D721Med (cell line): ENCODE measurements around the gene CDH1.
"Not testable (repeated sequence)": the region's sequence is repeated elsewhere in the genome, so short reads cannot be mapped to it uniquely, and the experiment has no call there.

Experiments used
- DNase-seq: peaks from one replicate; pipeline ENCODE4 v3.0.0; 2011; ENCODE audit warnings: low spot score; ENCODE audit not compliant: insufficient read length
- FAIRE-seq: peaks from 2 replicates; lab custom pipeline; 2011; peaks lifted over from hg19 to GRCh38; lab: Jason Lieb, UNC
- TF ChIP-seq, protein P1 (sequence below): IDR thresholded peaks from 2 replicates; pipeline ENCODE4 v1.5.1; 2012; ENCODE audit warnings: mild to moderate bottlenecking, control low read depth; ENCODE audit not compliant: insufficient read depth; ENCODE audit errors: missing control alignments

Gene CDH1

DNA sequence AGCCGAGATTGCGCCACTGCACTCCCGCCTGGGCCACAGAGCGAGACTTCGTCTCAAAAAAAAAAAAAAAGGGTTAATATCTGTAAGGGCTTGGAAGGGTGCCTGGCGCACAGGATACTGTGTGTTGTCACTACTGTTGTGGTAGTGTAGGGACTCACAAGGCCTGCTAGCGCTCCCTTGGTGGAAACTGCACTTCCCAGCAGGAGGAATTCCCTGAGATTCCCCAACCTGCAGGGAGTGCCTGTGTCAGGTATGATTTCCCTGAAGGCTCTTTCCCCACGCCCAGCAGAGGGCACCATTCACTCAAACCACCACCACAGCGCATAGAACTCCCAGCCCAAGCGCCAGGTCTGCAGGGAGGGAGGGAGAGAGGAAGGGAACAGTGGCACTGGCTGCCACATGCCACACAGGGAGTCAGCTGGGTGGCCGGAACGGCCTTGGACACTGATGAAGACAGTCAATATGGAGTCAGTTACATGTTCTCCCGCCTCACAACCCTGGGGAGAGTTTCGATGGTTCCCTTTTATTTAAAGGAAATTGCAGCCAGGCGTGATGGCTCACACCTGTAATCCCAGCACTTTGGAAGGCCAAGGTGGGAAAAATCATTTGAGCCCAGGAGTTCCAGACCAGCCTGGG, 32.7 kb upstream of the CDH1 start:
- DNase-seq (peak; percentile 57), FAIRE-seq (no peak)
- TF ChIP-seq, protein P1, sequence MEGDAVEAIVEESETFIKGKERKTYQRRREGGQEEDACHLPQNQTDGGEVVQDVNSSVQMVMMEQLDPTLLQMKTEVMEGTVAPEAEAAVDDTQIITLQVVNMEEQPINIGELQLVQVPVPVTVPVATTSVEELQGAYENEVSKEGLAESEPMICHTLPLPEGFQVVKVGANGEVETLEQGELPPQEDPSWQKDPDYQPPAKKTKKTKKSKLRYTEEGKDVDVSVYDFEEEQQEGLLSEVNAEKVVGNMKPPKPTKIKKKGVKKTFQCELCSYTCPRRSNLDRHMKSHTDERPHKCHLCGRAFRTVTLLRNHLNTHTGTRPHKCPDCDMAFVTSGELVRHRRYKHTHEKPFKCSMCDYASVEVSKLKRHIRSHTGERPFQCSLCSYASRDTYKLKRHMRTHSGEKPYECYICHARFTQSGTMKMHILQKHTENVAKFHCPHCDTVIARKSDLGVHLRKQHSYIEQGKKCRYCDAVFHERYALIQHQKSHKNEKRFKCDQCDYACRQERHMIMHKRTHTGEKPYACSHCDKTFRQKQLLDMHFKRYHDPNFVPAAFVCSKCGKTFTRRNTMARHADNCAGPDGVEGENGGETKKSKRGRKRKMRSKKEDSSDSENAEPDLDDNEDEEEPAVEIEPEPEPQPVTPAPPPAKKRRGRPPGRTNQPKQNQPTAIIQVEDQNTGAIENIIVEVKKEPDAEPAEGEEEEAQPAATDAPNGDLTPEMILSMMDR = peak; percentile 87

DNA sequence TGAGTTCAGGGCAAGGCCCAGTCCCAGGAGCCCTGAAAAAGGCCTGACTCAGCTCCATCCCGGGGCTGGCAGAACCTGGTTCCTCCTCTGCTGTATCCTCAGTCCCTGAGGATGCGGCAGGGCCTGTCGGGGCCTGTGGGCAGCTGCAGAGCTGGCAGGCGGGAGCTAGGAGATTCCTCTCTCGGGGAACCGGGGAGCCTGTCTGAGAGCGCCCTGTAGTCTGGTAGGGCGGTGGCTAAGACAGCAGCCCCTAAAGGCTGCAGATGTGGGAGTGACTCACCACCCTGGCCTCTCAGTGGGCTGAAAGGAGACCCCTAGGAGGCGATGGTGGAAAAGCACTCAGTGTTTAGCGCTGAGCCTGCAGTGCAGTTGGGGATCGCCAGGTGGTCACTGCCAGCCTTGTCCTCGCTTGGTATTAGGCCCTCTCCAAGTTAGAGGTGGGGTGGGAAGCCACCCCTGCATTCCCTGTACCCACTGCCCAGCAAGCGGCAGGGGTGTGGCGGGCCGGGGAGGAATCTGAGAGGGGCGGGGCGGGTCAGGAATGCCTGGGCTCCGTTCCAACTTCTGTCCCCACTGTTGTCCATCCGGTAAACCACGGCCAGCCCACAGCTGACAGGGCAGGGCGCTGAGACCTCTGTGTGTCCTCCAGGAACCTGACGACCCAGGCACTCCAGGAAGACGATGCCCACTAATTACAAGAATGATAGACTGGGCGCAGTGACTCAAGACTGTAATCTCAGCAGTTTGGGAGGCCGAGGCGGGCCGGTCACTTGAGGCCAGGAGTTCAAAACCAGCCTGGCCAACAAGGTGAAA, 29.5 kb upstream of the CDH1 start:
- no peak for DNase-seq
- TF ChIP-seq, protein P1 = no peak
- no peak for FAIRE-seq

DNA sequence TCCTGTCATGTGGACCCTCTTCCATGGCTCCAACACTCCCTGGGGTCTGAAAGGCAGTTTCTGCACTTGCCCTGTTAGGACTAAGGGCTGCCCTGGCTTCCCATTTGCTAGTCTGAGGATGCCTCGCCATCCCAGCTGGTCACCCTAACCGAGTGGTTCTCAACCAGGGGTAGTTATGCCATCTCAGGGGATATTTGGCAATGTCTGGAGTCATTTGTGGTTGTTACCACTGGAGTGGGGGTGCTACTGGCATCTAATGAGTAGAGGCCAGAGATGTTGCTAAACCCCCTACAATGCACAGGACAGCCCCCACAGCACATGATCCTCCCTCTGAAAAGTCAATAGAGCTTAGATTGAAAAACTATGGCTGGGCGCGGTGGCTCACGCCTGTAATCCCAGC, 26.9 kb upstream of the CDH1 start:
- no peak for FAIRE-seq
- TF ChIP-seq, protein P1 = no peak
- DNase-seq = no peak

DNA sequence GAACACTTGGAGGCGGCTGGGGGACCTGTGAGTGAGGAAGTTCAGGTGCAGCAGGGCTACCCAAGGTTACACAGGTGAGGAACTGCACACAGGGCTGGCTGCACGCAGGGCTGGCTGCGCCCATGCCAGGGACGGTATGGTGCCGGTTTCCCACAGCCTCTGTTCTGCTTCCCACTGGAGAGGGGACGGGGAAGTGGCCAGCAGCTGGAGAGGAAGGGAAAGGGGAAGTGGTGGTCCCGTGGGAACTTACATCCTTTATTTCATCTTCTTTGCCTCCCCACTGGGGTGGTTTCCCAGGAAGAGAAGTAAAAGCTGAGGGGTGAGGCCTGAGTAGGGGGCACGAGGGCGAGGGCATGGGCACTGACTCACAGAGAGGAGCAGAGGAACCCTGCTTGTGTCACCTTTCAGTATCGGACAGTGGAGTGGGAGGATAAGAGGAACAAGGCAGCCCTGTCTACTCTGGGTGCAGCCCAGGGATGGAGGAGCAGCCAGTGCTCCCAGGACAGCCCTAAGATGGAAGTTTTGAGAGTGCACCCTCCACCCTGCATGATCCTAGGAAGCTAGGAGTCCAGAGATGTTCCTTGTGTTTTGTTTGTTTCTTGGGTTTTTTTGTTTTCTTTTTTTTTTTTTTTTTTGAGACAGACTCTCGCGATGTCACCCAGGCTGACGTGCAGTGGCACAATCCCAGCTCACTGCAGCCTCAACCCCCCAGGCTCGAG, 25.5 kb upstream of the CDH1 start:
- FAIRE-seq (no peak), DNase-seq (no peak)
- TF ChIP-seq, protein P1 = no peak

DNA sequence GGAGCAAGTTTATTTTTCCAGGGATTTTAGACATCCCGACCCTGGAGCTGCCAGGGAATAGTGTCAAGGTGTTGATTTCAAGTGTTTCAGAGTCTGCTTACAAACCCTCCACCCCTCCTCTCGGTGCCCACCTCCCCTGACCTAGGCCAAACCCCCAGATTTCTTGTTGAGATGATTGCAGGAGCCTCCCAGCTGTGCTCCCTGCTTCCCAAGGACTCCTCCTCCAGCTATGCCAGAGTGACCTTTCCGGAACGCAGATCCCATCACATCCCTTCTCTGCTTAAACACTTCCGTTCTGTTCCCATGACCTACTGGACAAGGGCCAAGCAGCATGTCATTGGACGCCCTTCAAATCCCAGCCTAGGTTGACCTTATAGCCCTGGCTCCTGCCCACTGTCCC, 23.7 kb upstream of the CDH1 start:
- FAIRE-seq = no peak
- TF ChIP-seq, protein P1 = no peak

DNA sequence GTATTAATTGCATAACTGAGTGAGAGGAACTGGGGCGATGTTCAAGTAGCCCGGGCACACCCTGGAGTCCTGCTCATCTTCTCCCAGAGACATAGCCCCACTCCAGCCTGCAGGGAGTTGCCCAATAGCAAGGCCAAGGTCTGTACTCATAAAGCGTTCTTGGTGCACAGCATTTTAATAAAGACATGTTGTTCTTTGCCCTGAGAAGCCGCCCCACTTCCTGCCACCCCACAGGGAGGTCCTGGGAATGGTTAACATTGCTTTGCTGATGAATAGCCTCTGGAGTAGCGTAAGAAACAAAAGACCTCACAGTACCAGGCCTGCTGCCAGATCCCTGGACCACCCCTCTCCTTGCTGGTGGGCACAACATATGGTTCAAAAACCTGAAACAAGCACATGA, 21.6 kb upstream of the CDH1 start:
- DNase-seq (no peak), FAIRE-seq (no peak)
- TF ChIP-seq, protein P1 = no peak

More for the DNA sequence above, 23.7 kb upstream of the CDH1 start:
- no peak for DNase-seq

DNA sequence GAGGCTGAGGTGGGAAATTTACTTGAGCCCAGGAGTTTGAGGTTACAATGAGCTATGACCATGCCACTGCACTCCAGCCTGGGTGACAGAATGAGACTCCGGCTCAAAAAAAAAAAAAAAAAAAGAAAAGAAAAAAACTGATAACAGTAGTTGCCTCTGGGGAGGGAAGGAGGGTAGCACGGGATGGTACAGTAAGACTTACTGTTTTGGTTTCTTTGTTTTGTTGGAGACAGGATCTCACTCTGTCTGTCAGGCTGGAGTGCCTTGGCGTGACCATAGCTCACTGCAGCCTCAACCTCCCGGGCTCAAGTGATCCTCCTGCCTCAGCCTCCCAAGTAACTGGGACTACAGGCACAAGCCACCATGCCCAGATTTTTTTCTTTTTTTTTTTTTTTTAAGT, 20.6 kb upstream of the CDH1 start:
- DNase-seq, FAIRE-seq: not testable (repeated sequence)
